HG03135 (cell line): ENCODE measurements around the gene ACTR1A.
A peak's percentile ranks its signal among the peaks of the same experiment; 100 is the strongest.

Source experiments
- ATAC-seq: cut with Tn5 transposase; IDR thresholded peaks from one replicate; pipeline ENCODE4 v1.9.1; 2021; ENCODE audit warnings: mild to moderate bottlenecking, moderate library complexity; ENCODE audit not compliant: unreplicated experiment

The ACTR1A gene

DNA sequence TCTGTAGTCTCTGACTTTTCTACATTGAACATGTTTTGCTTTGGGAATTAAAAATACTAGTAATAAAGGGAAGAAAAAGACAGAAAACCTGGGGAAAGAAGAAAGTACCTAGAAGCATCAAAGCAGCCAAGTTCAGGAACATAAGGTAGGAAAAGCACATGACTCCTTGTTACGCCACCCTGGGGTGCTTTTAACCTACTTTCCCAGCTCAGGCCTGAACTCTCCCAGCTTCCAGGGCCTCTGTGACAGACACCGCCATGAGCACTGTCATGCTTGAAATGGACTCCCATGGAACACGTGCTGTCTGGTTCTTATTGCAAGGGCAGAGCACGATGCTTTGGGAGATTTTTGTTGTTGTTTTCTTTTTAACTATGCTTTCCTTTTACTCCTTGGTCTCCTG lies 11.4 kb downstream of the ACTR1A start:
- no peak for ATAC-seq

DNA sequence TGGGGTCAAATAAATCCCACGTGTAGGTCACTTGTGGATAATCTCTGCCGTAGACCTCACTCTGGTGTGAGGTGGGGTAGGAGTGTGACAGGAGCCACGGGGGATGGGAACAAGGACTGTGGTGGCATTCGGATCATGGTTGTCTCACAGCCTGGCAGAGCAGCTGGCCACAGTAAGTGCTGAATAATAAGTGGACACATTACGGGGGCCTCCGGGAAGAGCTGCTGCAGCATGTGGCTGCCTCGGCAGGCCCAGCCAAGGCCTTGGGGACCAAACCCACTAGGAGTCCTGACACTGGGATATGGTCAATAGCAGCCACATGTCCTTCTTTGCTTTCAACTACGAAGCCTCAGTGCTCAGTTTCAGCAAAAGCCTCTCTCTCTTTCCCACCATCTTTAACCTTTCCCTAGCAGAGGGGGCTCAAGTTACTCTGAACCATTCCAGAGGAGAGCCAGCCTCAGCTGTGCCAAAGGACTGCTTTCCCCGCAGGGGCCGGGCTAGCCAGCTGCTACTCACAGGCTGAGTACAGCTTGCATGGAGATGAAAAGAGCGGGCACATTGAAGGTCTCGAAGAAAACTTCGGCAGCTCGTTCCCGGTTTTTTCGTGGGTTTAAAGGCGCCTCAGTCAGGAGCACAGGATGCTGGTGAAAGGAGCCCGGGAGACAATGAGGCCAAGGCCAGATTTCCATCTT lies 17.3 kb downstream of the ACTR1A start:
- ATAC-seq: no peak

DNA sequence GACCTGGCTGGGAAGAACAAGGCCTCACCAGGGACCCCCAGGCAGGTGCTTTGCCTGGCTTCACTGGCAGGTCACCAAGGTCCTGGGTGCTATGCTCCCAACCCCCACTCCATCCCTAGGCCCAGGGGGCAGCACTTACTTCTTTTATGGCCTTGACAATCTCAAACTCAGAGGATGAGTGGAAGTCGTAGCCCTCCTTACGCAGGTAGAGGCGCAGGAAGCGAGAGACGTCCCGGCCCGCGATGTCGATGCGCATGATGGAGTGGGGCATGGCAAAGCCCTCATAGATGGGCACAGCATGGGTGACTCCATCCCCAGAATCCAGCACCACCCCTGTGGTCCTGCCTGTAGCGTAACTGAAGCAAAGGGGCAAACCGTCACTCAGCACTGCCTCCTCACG lies 18.5 kb downstream of the ACTR1A start:
- ATAC-seq: no peak

- ATAC-seq: no peak
Observed at GRCh38 chr10:102480396-102480795, 22.1 kb downstream of the ACTR1A start.

- no peak for ATAC-seq
Observed at GRCh38 chr10:102479651-102480050, 22.9 kb downstream of the ACTR1A start.

- ATAC-seq: no peak
Observed at GRCh38 chr10:102476466-102477141, 25.9 kb downstream of the ACTR1A start.

- no peak for ATAC-seq
Observed at GRCh38 chr10:102475451-102476040, 27.0 kb downstream of the ACTR1A start.

DNA sequence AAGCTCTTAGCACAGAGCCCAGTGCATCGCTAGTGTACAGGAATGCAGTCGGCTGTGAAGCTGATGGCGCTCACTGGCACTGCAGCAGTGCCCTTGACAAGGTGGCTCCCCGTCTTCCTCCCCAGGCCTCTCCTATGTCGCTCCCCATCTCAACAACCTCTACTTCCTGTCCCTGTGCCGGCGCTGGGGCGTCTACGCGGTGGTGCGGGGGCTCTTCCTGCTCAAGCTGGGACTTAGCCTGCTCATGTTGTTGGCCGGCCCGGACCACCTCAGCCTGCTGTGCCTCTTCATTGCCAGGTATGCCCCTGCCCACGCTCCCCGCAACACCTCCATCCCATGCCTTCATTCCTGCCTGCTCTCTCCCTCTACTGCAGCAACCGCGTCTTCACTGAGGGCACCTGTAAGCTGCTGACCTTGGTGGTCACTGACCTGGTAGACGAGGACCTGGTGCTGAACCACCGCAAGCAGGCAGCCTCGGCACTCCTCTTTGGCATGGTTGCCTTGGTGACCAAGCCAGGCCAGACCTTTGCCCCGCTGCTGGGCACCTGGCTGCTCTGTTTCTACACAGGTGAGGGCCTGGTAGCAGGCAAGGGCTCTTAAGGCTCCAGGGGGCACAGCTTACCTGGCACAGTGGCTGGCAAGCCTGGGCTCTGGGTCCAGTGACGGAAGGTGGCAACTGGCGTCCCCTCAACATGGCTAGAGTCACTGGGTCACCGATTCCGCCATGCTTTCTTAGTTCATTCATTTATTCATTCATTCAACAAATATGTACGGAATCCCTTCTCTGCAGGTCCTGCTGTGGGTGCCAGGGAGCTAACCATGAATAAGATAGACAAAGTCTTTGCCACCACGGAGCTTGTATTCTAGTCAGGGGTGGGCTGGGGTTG lies 28.8 kb downstream of the ACTR1A start:
- ATAC-seq: no peak

GRCh38 chr10:102470579-102471546 lies 31.6 kb downstream of the ACTR1A start:
- ATAC-seq: no peak

GRCh38 chr10:102468683-102469082 lies 33.8 kb downstream of the ACTR1A start:
- ATAC-seq: no peak

DNA sequence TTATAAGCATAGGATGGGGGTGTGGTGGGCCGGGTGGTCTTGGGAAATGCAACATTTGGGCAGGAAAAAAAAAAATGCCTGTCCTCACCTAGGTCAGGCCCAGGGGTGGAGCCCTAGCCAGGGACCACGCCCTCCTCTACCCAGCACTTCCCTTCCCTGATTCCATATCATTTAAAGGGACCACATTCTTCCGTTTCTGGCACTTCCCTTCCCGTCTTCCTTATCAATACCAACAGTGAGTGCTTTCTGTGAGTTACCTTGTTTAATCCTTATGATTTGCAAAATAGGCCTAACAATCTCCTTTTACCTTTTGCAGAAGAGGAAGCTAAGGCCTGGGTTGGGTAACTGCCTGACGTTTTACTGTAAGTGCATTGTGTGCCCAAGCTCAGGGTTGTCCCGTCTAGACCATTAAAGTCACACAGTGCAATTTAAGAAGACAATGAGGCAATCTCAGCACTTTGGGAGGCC lies 34.5 kb downstream of the ACTR1A start:
- no peak for ATAC-seq

DNA sequence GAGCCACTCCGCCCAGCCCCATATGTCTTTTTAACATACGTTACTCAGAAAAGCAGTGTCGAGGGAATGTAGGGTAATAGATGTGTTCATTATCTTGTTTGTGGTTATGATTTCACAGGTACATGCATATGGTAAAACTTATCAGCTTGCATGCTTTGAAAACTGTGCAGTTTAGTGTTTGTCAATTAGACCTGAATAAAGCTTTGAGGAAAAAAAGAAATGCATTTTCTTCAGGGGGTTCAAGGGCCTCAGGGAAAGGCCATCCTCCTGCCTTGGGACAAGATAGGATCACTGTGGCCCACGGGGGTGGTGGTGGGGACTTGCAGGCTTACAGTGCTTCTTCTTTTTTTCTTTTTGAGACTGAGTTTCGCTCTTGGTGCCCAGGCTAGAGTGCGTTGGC lies 35.2 kb downstream of the ACTR1A start:
- no peak for ATAC-seq

GRCh38 chr10:102465466-102465865 lies 37.0 kb downstream of the ACTR1A start:
- no peak for ATAC-seq

DNA sequence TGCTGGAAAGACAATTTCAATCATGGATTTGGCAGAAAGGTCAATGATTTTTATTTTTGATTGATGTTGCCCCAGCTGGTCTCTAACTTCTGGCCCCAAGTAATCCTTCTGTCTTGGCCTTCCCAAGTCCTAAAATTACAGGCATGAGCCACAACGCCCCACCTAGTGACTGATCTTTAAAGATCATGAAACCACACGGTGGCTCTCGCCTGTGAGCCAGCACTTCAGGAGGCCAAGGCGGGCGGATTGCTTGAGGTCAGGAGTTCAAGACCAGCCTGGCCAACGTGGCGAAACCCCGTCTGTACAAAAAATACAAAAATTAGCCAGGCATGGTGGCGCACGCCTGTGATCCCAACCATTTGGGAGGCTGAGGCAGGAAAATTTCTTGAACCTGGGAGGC lies 38.5 kb downstream of the ACTR1A start:
- no peak for ATAC-seq

DNA sequence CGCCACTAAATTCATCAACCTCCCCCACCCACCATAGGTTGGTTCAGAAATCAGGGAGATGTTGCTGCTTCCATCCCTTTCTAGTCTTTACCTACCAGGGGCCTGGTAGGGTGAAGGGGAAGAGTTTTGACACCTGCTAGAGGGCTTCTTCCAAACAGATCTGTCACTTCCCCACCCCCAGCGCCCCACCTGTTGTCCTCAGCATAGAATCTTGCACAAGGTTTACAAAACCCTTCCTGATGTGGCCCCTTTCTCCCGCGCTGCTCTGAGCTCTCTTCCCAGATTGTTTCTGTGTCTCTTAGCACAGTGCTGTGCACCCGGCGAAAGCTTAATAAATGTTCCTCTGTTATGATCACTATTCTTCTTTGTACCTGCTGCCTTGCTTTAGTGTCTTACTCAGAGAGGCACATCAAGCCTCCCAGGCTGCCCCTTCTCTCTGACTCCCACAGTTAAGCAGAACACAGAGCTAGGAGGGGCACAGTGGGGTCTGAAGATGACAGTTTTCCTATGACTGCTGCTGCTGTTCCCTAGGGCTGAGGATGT lies 39.9 kb downstream of the ACTR1A start:
- ATAC-seq: no peak

DNA sequence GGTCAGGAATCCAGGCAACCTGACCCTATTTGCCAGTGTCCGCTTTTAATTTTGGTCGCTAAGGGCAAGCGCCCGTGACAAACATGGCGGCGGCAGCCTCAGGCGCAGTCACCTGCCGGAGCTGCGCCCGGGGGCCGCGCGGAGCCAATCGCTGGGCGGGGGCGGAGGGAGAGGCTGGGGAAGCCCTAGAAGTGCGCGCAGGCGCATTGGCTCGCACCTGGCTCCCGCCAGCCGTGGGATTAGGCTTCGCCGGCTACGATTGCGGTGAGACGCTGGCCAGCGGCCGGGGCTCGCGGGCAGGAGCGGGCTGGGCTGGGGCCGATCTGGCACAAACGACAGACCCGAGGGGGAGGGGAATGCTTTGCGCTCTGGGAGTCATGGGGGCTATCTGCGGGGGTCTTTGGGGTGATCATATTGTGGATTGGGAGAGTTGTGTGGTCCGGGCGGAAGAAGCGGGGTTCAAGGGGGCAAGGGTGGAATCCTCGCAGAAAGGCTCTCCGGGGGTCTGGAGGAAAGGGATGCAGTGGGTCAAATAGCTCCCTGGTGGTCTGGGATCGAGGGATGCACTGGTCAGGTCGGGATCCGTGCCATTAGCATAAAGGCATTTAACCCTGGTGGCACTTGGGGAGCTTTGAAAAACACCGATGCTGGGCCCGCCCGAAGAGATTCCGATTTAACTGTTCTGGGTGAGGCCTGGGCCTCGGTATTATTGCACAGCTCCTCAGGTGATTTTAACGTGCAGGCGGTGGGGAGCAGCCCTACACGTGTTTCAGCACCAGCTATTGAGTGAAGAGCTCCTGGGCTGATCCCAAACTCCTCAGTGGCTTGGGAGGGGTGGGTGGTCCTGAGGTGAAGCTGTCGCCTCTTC lies 41.1 kb downstream of the ACTR1A start:
- peak; percentile 80 for ATAC-seq

DNA sequence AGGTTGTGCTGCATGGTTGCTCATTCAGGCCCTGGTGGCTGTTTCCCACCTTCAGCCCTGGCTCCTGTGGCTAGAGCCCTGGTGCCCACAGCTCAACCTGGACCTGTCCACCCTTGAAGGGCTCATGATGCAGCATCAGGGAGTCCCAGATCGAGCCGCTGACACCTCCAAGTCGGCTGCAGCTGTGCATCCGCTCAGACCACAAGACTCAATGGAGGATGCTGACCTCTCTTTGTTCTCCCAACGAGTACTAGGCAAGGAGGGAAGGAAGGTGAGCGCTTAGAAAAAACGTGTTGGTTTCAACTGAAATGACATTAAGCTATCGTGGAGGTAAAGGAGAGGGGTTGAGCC lies 41.7 kb downstream of the ACTR1A start:
- peak; percentile 35 for ATAC-seq

- ATAC-seq: no peak
Observed at GRCh38 chr10:102458656-102459055, 43.9 kb downstream of the ACTR1A start.

GRCh38 chr10:102457591-102458150 lies 44.8 kb downstream of the ACTR1A start:
- no peak for ATAC-seq
